K562 (cell line): ENCODE measurements around the gene TMIGD3. TPM values are rescaled to one million over a fixed set of nuclear protein-coding genes. Genes with fewer than 3 reads are reported as not detected.
A peak's percentile ranks its signal among the peaks of the same experiment; 100 is the strongest.

ENCODE experiments used
- ARID3A ChIP-seq: IDR thresholded peaks from 2 replicates; pipeline ENCODE4 v1.6.1; 2012; ENCODE audit warnings: low read depth, low read length, improper control_type of control experiment, borderline replicate concordance
- CTCFL ChIP-seq: IDR thresholded peaks from 2 replicates; pipeline ENCODE4 v1.6.1; 2011; ENCODE audit warnings: borderline replicate concordance, low read depth, mild to moderate bottlenecking, moderate library complexity, low read length; ENCODE audit not compliant: insufficient read depth, poor library complexity, severe bottlenecking
- DPF2 ChIP-seq: fragments of 450-650 bp; IDR thresholded peaks from 2 replicates; pipeline ENCODE4 v1.6.1; 2016
- FOSL1 ChIP-seq: fragments of 200-800 bp; sonication (Bioruptor generic); conservative IDR thresholded peaks from 2 replicates; pipeline ENCODE4 v1.6.1; 2016; ENCODE audit warnings: missing genetic modification characterization, missing compliant biosample characterization
- SOX6 ChIP-seq: fragments of 450-650 bp; IDR thresholded peaks from 2 replicates; pipeline ENCODE4 v1.6.1; 2014; ENCODE audit warnings: mild to moderate bottlenecking
- ZBTB11 ChIP-seq, 3 experiments: fragments of 200-800 bp in 1 of 3; fragments of 250-450 bp in 1 of 3; fragments of 450-650 bp in 1 of 3; sonication (Bioruptor Pico) in 1 of 3; sonication (Bioruptor generic) in 1 of 3; formaldehyde crosslinking in 1 of 3; IDR thresholded peaks; 2 replicates each; pipeline versions ENCODE4 v1.6.1 to v1.8.0; 2016 to 2022; ENCODE audit warnings: mild to moderate bottlenecking in 2 of 3, missing genetic modification characterization in 2 of 3, missing compliant biosample characterization in 1 of 3, moderate library complexity in 1 of 3
- ZNF318 ChIP-seq, 2 experiments: fragments of 450-650 bp; IDR thresholded peaks; 2 replicates each; pipeline ENCODE4 v1.6.1; 2016; ENCODE audit warnings: mild to moderate bottlenecking in 2 of 2, borderline replicate concordance in 1 of 2, low read depth in 1 of 2, moderate library complexity in 1 of 2
- ZNF584 ChIP-seq: fragments of 200-800 bp; sonication (Bioruptor generic); IDR thresholded peaks from 2 replicates; pipeline ENCODE4 v1.6.1; 2016; ENCODE audit warnings: low read depth, mild to moderate bottlenecking, missing genetic modification characterization, missing compliant biosample characterization
- polyA plus RNA-seq, 8 experiments: library from polyadenylated mRNA; depleted of rRNA in 4 of 8; stranded (reverse) in 5 of 8; unstranded in 3 of 8; fragments of >200 nt; fragmentation: Nextera tagmentation in 2 of 8; fragmentation: Illumina TruSeq in 1 of 8; extraction: Ambion mirVana in 2 of 8; extraction: Trizol in 1 of 8; gene quantifications; 2 replicates each; pipeline versions ENCODE4 v1.2.1 to v1.2.3, GENCODE V29; 2011 to 2014; ENCODE audit warnings: inconsistent platforms in 1 of 8, missing spikeins in 1 of 8
- total RNA-seq, 7 experiments: library from RNA; depleted of rRNA in 6 of 7; stranded (reverse); fragments of >200 nt in 6 of 7; fragmentation: Illumina TruSeq in 2 of 7; extraction: Trizol in 2 of 7; gene quantifications; 2 replicates each; pipeline versions ENCODE4 v1.2.1 to v1.2.3, GENCODE V29; 2011 to 2021; ENCODE audit warnings: low replicate concordance in 1 of 7

The TMIGD3 gene
- total and polyA plus RNA-seq, 9 of the 15 experiments (the other 6 are each of a cell fraction or from before 2014, with no cell fraction given): 0.11 to 0.13 (median 0.11) TPM; not detected in 6

- TF ChIP-seq ARID3A (peak; percentile 14; the same call in 1 of the 2 replicates), CTCFL (peak; percentile 42), ZNF584 (CRISPR knock-in tag) (0 out of 2 replicates have a peak, but pooled peaks have one; percentile 65), DPF2 (peak; percentile 70; the same call in 1 of the 2 replicates), ZBTB11 (CRISPR knock-in tag; IDR thresholded peaks at IDR 0.05) (peak in 1 of 3 experiments; percentile 78; a peak in 2 of 6 replicates), FOSL1 (tag) (peak; percentile 74), SOX6 (peak; percentile 66), ZNF318 (IDR thresholded peaks at IDR 0.05; ENCODE audit: borderline replicate concordance in 1 of 2, low read depth in 1 of 2) (no peak)
Observed at GRCh38 chr1:111467865-111468716, 35.3 kb downstream of the TMIGD3 start (continued).
